Fibroblast of mammary gland (primary cell): ENCODE data around the gene FTL.

Experiments used
- DNase-seq: peaks from one replicate; pipeline ENCODE4 v3.0.0-alpha.2; 2010; ENCODE audit warnings: low read depth
- H3K4me3 ChIP-seq: 2 replicates; pipeline ENCODE4 v1.5.1; 2011; ENCODE audit warnings: low read depth, mild to moderate bottlenecking, low read length, moderate library complexity; ENCODE audit not compliant: control insufficient read depth
- CTCF ChIP-seq: conservative IDR thresholded peaks from 2 replicates; pipeline ENCODE4 v1.5.1; 2011; ENCODE audit warnings: low read depth, low read length, inconsistent platforms; ENCODE audit not compliant: control insufficient read depth, insufficient read depth

FTL gene

DNA sequence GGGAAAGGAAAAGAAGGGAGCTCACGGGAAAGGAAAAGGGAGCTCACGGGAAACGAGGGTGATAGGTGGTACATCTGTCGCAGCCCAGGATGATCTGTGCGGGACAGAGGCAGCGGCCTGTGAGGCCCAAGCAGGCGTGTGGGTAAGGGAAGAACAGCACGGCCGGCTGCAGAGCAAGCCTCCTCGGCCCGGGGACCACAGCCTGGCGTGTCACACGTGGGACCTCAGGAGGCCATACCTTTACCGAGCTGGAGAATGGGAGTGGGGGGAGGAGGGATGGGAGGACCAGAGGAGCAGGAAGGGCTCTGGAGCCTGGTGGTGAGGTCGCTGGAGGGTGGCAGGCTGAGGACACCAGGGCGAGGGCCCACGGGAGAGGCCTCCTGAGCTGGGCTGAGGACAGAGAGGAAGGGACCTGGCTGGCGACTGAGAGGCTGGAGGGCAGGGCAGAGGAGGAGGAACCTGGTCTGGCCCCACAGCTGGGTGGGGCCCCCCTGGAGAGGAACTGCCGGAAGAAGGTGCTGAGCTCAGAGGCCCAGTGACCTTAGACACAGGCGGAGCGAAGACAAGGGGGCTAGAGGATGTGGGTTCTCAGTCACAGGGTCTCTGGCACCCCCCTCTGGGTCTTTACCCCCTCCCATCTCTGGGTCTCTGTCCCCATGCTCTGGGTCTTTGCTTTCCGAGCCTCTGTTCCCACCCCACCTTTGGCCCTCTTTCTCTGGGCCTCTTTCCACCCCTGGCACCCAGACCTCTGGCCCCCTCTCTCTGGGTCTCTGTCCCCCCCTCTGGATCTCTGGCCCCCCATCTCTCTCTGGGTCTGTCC, 2.9 kb upstream of the FTL start:
- no peak for TF ChIP-seq CTCF
- H3K4me3 ChIP-seq: no peak overlapping the region
- DNase-seq: peak; percentile 31

GRCh38 chr19:48962849-48963165, 2.3 kb upstream of the FTL start:
- H3K4me3 ChIP-seq: no peak overlapping the region
- TF ChIP-seq CTCF: no peak
- no peak for DNase-seq

- no peak overlapping the region for H3K4me3 ChIP-seq
- peak; percentile 73 for DNase-seq
- no peak for TF ChIP-seq CTCF
These were observed 1.5 kb upstream of the FTL start for GRCh38 chr19:48963371-48964204.

GRCh38 chr19:48964205-48965039, 687 bp upstream of the FTL start:
- TF ChIP-seq CTCF: no peak
- H3K4me3 ChIP-seq: peak overlapping the region; percentile 15
- DNase-seq: peak; percentile 59

- DNase-seq: peak; percentile 80
- peak overlapping the region; percentile 92 for H3K4me3 ChIP-seq
- TF ChIP-seq CTCF: no peak
These were observed 864 bp downstream of the FTL start for GRCh38 chr19:48965806-48966540.
